LNCAP (cell line): Measurements from ENCODE around the gene SHISA9.

Experiments used
- TF ChIP-seq, protein P1 (sequence below): fragments of 450-650 bp; IDR thresholded peaks from 2 replicates; pipeline ENCODE4 v1.5.1; 2017; ENCODE audit warnings: mild to moderate bottlenecking

The SHISA9 gene

DNA sequence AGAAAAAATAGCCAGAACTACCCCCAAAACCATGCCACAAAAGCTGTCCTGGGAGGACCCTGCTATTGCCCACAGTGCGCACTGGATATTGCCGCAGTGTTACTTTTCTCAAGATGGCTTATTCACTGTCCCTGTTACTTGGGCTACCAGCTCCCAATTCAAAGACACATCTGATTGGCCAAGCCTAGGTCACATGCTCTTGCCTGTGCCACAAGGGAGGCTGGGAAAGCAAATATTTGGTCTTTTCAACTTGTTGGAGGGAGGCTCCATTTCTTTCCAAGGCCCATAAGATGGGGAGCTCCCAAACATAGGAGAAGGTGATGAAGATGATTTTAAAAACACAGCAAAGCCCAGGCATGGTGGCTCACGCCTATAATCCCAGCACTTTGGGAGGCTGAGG is 257.0 kb downstream of the SHISA9 start:
- TF ChIP-seq, protein P1, sequence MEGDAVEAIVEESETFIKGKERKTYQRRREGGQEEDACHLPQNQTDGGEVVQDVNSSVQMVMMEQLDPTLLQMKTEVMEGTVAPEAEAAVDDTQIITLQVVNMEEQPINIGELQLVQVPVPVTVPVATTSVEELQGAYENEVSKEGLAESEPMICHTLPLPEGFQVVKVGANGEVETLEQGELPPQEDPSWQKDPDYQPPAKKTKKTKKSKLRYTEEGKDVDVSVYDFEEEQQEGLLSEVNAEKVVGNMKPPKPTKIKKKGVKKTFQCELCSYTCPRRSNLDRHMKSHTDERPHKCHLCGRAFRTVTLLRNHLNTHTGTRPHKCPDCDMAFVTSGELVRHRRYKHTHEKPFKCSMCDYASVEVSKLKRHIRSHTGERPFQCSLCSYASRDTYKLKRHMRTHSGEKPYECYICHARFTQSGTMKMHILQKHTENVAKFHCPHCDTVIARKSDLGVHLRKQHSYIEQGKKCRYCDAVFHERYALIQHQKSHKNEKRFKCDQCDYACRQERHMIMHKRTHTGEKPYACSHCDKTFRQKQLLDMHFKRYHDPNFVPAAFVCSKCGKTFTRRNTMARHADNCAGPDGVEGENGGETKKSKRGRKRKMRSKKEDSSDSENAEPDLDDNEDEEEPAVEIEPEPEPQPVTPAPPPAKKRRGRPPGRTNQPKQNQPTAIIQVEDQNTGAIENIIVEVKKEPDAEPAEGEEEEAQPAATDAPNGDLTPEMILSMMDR, result no peak

DNA sequence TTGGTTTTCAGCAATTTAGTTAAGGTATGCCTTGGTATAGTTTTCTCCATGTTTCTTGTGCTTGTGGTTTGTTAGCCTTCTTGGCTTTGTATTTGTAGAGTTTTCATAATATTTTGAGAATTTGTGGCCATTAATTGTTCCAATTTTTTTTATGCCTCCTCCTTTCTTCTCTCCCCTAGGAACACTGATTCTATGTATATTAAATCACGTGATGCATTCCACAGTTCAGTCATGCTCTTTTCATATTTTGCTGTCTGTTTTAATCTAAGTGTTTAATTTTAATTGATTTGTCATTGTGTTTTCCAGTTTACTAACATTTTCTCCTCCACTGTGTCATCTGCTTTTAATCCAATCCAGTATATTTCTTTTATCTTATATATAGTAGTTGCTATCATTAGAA is 263.6 kb downstream of the SHISA9 start:
- TF ChIP-seq, protein P1, result no peak

DNA sequence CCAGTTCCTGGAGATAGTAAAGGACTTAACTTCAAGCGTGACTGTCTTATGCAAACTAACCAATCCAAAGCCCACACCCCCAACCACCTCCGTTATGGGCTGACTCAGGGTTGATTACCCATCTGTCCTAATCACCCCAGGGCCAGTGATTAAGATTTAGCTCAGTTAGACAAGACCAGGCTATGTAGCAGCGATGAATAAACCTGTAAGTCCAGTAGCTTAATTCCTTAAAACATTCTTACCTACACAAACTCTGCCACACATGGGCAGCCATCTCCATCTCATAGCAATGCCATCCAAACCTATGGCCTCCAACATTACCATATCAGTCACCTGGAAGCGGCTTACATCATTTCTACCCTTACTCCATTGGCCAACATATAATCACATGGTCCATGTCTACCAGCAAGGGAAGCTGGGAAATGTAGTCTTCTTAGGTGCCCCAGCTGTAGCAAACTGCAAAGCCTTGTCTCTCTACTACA is 266.7 kb downstream of the SHISA9 start:
- TF ChIP-seq, protein P1, result no peak

DNA sequence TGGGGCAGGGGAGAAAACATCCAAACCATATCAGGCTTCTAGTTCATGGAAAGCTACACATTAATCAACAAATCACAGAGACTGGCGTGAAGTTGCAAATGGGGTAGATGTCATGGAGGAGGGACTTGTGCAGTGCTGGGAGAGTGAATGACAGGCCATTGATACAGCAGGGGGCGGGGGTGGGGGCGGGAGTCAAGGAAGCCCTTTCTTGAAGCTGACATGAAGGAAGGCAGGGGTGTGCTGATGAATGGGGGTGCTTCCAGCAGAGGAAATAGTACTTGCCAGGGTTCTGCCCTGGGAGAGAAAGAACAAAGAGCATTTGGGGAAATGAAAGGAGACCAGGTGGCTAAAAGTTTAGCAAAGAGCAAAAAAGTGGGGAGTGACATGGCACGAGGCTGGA is 269.9 kb downstream of the SHISA9 start:
- TF ChIP-seq, protein P1, result no peak

DNA sequence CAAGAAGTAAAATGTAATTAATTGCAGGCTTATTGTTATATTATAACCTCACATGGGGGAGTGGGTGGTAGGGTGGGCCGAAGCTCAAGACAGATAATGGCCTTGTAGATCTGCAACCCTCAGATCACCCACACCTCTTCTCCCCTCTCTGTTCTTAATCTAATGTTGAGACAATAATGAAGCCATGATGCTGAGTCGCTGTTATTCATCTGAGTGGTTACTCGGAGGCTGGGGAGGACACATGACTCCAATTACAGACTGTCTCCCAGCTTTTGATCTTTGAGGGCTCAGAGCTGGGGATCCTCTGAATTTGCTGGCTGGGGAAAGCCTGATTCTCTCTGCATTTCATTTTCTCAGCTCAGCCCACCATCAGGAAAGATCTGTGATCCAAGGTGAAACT is 275.3 kb downstream of the SHISA9 start:
- TF ChIP-seq, protein P1, result no peak

DNA sequence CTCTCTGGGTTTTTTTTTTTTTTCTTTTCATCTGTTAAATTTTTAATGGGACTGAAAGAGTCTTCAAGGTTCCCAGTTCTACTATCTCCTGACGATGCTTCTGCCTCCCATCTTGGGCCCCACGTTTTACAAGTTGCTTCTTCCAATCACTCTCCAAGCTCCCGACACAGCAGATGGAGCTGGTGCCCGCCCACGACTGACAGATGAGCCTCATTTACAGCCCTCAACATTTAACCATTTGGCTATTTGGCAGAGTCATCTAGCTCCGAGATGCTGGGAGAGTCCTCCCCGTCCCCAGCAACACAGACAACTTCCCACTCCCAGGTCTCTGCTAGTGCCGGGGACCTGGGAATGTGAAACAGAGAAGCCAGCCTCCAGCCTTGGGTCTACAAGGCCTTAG is 276.9 kb downstream of the SHISA9 start:
- TF ChIP-seq, protein P1, result no peak

DNA sequence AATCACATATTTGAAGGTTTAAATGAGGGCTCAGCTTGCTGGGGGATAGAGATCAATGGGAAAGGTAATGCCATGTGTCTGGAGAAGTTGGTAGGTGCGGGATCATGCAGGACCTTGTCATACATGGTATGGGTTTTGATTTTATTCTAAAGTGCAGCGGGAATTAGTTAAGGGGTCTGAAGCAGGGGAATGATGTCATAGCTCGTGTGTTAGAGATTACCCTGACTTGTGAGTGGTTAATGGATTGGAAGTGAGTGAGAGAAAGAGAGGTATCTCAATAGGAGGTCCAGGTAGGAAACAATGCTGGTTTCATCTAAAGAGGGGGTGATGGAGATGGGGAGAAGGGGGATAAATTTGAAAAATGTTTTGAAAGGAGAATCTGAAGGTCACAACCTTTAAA is 280.0 kb downstream of the SHISA9 start:
- TF ChIP-seq, protein P1, result no peak

DNA sequence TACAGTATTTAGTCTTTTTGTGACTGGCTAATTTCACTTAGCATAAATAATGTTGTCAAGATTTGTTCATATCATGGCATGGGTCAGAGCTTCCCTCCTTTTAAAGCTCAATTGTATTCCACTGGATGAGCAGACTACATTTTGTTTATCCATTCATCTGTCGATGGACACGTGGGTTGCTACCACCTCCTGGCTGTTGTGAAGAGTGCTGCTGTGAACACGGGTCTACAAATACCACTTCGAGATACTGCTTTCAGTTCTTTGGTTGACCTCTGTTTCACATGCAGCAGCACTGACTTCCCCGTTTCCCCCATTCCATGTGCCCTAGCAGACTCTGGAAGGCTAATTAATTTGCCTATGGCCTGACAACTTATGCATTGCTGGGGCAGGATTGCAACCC is 285.4 kb downstream of the SHISA9 start:
- TF ChIP-seq, protein P1, result no peak
